Activated CD8-positive, alpha-beta memory T cell treated with anti-CD3 and anti-CD28 coated beads for 1 hour (primary cell): Measurements from ENCODE around the gene FGD6.
"Not testable (repeated sequence)": the region's sequence is repeated elsewhere in the genome, so short reads cannot be mapped to it uniquely, and the experiment has no call there.

ENCODE experiments used
- DNase-seq, 2 donors: peaks; one replicate each; pipeline ENCODE4 v3.0.0-alpha.2; 2020; ENCODE audit warnings: low read depth in 1 of 2; ENCODE audit errors: extremely low read depth in 1 of 2

Gene FGD6

GRCh38 chr12:95206916-95207315, 10.4 kb downstream of the FGD6 start:
- no peak for DNase-seq

- DNase-seq = no peak
These were observed 11.6 kb downstream of the FGD6 start for GRCh38 chr12:95205685-95206084.

GRCh38 chr12:95205016-95205624, 12.1 kb downstream of the FGD6 start:
- no peak for DNase-seq

DNA sequence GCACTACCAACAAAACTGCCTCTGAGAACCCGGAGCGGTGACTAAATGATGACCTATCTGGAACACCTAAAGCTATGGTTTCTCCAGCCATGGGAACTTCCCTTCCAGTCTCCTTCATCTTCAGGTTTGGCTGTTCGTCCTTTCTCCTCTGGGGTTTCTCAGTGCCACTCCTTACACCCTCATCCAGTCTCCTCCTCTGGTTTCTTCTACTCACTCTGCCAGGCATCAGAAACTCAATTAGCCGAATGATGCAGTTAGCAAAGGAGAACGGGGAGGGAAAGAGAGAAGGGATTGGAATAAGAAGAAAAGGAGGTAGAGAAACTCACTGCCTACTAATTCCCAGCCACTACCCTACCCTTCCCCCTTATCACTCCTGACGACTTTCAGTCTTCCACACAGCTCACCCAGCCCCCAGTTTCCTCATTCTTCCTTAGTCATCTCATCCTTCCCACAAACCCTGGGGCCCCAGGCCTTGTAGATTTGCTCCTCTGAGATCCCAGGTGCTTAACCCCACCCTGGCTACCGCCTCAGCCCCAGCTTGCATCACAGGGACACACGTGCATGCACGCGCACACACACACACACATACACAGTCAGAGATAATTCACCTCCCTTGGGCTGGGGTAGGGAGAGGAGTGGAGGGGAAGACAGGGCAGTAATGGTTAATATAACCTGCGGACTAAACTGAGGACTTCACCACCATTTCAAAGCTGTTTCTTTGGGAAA, 13.0 kb downstream of the FGD6 start:
- no peak for DNase-seq

- DNase-seq = no peak
These were observed 13.7 kb downstream of the FGD6 start for GRCh38 chr12:95203487-95204030.

GRCh38 chr12:95202691-95203486, 14.4 kb downstream of the FGD6 start:
- DNase-seq = no peak

- no peak for DNase-seq
These were observed 16.1 kb downstream of the FGD6 start for GRCh38 chr12:95201056-95201670.

DNA sequence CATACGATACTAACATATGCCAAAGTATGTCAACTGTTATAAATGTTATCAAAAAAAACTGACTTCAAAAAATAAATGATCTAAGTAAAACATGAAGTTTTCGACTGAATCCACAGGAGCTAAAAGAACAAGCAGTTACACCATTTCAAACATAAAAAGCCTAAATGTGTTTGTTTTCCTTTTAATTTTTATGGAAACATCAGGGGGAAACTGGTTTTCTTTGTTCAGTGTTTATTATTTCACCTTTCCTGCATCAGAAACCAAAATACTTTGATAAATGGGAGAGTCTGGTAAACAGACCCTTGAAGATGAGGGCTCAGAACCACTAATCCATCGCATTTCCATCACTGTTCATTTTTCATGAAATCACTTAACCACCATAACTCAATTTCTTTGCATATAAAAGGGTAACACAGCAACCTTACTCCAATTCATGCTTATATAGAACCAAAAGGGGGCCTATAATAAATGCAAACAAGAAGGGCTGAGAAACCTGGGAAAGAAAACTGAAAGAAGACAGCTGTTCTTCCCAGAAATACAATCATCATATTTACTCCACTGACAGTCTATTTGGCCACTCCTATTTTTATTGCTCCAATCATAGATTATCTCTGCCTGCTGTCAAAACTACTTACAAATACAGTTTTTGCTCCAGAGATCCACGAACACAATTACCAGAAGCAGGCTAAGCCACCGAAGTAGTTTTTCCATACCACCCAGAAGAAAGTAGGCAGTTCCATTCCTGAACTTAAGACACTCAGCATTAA, 17.0 kb downstream of the FGD6 start:
- no peak for DNase-seq

DNA sequence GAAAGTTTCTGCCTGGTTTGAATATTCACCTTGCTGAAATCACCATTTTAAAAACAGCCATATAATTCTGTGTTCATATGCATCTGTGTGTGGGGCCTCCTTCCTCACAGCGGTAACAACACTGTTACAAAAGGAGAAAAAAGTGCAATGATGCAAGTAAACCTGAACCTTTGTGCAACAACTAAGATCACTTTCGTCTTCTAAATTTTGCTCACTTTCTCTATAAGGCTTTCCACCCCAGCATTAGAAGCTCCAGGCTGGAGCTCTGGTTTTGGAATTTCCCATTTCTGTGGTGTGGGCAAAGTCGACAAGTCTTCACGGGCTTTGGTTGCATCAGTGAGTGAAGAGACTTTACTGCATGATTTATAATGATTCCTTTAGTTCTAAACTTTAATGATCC, 18.4 kb downstream of the FGD6 start:
- no peak for DNase-seq

- no peak for DNase-seq
These were observed 19.6 kb downstream of the FGD6 start for GRCh38 chr12:95197636-95198035.

GRCh38 chr12:95196875-95197569, 20.2 kb downstream of the FGD6 start:
- DNase-seq = not testable (repeated sequence)

GRCh38 chr12:95195122-95195521, 22.1 kb downstream of the FGD6 start:
- DNase-seq = no peak

- DNase-seq = no peak
These were observed 24.1 kb downstream of the FGD6 start for GRCh38 chr12:95193139-95193538.

DNA sequence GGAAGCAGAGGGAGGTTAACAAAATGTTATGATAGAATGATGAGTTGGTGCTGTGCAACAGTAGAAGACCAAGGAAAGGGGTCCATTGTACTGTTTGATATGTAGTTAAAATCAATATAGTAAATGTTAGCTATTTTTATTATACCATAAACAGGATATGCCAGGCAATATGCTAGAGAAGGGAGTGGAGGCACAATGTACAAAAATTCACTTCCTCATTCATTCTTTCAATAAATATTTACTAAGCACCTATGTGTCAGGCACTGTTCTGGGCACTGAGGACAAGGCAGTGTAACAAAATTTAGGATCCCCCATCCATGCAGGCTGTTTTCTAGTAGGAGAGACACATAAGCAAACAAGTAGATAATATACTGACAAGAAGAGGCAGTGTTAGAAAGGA, 25.0 kb downstream of the FGD6 start:
- DNase-seq = no peak

DNA sequence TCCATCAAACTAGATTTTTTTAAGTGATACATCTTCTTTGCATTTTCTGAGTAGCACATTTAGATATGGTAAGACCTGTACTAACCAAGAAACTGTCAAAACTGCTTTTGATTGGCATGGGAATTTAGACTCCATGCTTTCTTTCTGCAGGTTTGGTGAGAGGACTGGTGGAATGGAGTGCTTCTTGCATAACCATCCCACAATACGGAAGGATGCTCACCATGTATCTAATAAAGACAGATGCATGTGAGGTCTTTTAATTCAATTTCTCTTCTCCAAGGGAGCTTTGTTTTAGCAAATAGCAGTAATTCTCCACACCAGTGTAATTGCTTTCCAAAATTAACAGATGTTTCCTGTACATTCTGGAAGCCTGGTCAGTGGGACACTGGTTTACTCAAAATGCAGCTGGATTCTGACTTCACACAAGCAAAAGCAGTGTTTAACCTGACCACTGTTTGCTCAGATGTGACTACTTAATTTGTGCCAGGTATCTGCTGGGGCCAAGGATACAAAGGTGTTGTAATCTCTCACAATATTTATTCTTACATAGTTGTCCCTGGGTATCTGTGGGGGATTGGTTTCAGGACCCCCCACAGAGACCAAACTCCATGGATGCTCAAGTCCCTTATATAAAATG, 26.1 kb downstream of the FGD6 start:
- DNase-seq = no peak

- no peak for DNase-seq
These were observed 29.3 kb downstream of the FGD6 start for GRCh38 chr12:95187865-95188415.

- DNase-seq = no peak
These were observed 31.4 kb downstream of the FGD6 start for GRCh38 chr12:95185854-95186253.

DNA sequence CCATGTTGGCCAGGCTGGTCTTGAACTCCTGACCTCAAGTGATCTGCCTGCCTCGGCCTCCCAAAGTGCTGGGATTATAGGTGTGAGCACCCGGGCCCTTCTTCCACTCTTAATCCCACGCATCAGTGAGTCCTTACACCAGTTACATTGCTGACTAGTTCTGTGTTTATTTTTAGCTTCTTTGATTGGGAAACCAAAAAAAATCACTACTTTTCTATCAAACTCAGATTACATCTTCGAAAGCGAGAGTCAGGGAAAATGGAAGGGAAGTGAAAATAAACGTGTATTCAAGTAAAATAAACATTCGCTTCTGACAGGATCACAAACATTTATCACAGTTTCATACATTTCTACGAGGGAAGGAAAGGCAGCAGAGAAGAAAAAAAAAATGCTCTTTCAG, 32.2 kb downstream of the FGD6 start:
- DNase-seq = no peak

- DNase-seq = no peak
These were observed 33.1 kb downstream of the FGD6 start for GRCh38 chr12:95184121-95184520.
